GM18867 (cell line): Measurements from ENCODE around the gene FASTKD3.

Experiments
- ATAC-seq: cut with Tn5 transposase; IDR thresholded peaks from one replicate; pipeline ENCODE4 v1.9.1; 2021; ENCODE audit warnings: mild to moderate bottlenecking, moderate library complexity; ENCODE audit not compliant: unreplicated experiment

Gene FASTKD3

GRCh38 chr5:7850395-7851239 is 18.2 kb downstream of the FASTKD3 start, which contains the start of gene CFAP90:
Gene CFAP90, minus strand, starts transcription at chr5:7851133. Its CDS starts 112 bp downstream, at chr5:7851021.
- no peak for ATAC-seq

GRCh38 chr5:7849681-7850394 is 19.0 kb downstream of the FASTKD3 start:
- no peak for ATAC-seq

GRCh38 chr5:7848296-7848695 is 20.5 kb downstream of the FASTKD3 start:
- ATAC-seq = no peak

- ATAC-seq = no peak
Measured at GRCh38 chr5:7846327-7846726, 22.5 kb downstream of the FASTKD3 start.

- no peak for ATAC-seq
Measured at GRCh38 chr5:7845557-7845956, 23.3 kb downstream of the FASTKD3 start.

- no peak for ATAC-seq
Measured at GRCh38 chr5:7844901-7845300, 23.9 kb downstream of the FASTKD3 start.

- ATAC-seq = no peak
Measured at GRCh38 chr5:7842531-7842930, 26.3 kb downstream of the FASTKD3 start.

- no peak for ATAC-seq
Measured at GRCh38 chr5:7837403-7837802, 31.4 kb downstream of the FASTKD3 start.

- ATAC-seq = no peak
Measured at GRCh38 chr5:7834982-7835381, 33.8 kb downstream of the FASTKD3 start.

GRCh38 chr5:7828269-7828668 is 40.6 kb downstream of the FASTKD3 start:
- ATAC-seq = no peak

- ATAC-seq = no peak
Measured at GRCh38 chr5:7827610-7828009, 41.2 kb downstream of the FASTKD3 start.

GRCh38 chr5:7825630-7826029 is 43.2 kb downstream of the FASTKD3 start:
- no peak for ATAC-seq

- ATAC-seq = no peak
Measured at GRCh38 chr5:7824995-7825394, 43.8 kb downstream of the FASTKD3 start.

- ATAC-seq = no peak
Measured at GRCh38 chr5:7823594-7823993, 45.2 kb downstream of the FASTKD3 start.

- ATAC-seq = no peak
Measured at GRCh38 chr5:7822449-7822848, 46.4 kb downstream of the FASTKD3 start.

- peak; percentile 19 for ATAC-seq
Measured at GRCh38 chr5:7816535-7816901, 52.3 kb downstream of the FASTKD3 start.

GRCh38 chr5:7815892-7816534 is 52.8 kb downstream of the FASTKD3 start:
- ATAC-seq = peak; percentile 97

- no peak for ATAC-seq
Measured at GRCh38 chr5:7814816-7815215, 54.0 kb downstream of the FASTKD3 start.

- ATAC-seq = no peak
Measured at GRCh38 chr5:7813576-7813975, 55.3 kb downstream of the FASTKD3 start.

GRCh38 chr5:7813007-7813406 is 55.8 kb downstream of the FASTKD3 start:
- ATAC-seq = no peak

- no peak for ATAC-seq
Measured at GRCh38 chr5:7811715-7812114, 57.1 kb downstream of the FASTKD3 start.
